Erythroblast (primary cell): ENCODE results near the gene CHMP6.
"Not testable (repeated sequence)": the region's sequence is repeated elsewhere in the genome, so short reads cannot be mapped to it uniquely, and the experiment has no call there.

Experiments
- GATA1 ChIP-seq: IDR thresholded peaks from 2 replicates; pipeline ENCODE4 v1.6.1; 2011; ENCODE audit warnings: low read depth, mild to moderate bottlenecking, control low read depth, low read length, moderate library complexity
- POLR2A ChIP-seq: IDR thresholded peaks from 2 replicates; pipeline ENCODE4 v1.6.1; 2011; ENCODE audit warnings: mild to moderate bottlenecking, low read length

GRCh38 chr17:81030312-81030711, 38.7 kb downstream of the CHMP6 start:
- TF ChIP-seq POLR2A, GATA1: not testable (repeated sequence)
